Measurements from ENCODE around the gene FAM149B1.

DNA sequence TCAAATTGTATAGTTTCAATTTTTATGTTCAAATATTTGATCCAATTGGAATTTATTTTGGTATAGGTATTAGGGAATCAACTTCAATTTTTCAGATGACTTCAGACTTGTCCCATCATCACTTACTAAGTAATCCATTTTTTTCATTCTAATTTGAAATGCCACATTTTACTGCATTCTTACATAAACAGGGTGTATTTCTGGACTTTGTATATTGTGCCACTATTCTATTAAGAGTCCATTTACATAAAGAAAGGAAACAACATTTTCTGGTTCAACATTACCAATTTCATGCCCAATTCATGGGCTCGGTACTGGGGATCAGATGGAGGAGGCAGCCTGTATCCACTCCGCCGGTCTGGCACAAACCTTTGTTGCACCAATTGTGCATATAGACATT is 15.9 kb upstream of the FAM149B1 start:
- TF ChIP-seq, protein P1, sequence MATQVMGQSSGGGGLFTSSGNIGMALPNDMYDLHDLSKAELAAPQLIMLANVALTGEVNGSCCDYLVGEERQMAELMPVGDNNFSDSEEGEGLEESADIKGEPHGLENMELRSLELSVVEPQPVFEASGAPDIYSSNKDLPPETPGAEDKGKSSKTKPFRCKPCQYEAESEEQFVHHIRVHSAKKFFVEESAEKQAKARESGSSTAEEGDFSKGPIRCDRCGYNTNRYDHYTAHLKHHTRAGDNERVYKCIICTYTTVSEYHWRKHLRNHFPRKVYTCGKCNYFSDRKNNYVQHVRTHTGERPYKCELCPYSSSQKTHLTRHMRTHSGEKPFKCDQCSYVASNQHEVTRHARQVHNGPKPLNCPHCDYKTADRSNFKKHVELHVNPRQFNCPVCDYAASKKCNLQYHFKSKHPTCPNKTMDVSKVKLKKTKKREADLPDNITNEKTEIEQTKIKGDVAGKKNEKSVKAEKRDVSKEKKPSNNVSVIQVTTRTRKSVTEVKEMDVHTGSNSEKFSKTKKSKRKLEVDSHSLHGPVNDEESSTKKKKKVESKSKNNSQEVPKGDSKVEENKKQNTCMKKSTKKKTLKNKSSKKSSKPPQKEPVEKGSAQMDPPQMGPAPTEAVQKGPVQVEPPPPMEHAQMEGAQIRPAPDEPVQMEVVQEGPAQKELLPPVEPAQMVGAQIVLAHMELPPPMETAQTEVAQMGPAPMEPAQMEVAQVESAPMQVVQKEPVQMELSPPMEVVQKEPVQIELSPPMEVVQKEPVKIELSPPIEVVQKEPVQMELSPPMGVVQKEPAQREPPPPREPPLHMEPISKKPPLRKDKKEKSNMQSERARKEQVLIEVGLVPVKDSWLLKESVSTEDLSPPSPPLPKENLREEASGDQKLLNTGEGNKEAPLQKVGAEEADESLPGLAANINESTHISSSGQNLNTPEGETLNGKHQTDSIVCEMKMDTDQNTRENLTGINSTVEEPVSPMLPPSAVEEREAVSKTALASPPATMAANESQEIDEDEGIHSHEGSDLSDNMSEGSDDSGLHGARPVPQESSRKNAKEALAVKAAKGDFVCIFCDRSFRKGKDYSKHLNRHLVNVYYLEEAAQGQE (IDR thresholded peaks at IDR 0.05; ENCODE audit: insufficient read depth in 1 of 2, low read depth in 2 of 2, low read length in 2 of 2): no peak
- no peak for TF ChIP-seq POLR2AphosphoS5 (IDR thresholded peaks at IDR 0.05; ENCODE audit: low read depth, low read length)
